Panc1 (cell line): ENCODE measurements around the gene CNDP1.

ENCODE experiments used
- CTCF ChIP-seq: fragments of 450-650 bp; IDR thresholded peaks from 2 replicates; pipeline ENCODE4 v1.5.1; 2017; ENCODE audit warnings: mild to moderate bottlenecking
- POLR2AphosphoS5 ChIP-seq: IDR thresholded peaks from 2 replicates; pipeline ENCODE4 v1.6.1; 2012; ENCODE audit warnings: mild to moderate bottlenecking, low read depth, low read length, moderate library complexity

DNA sequence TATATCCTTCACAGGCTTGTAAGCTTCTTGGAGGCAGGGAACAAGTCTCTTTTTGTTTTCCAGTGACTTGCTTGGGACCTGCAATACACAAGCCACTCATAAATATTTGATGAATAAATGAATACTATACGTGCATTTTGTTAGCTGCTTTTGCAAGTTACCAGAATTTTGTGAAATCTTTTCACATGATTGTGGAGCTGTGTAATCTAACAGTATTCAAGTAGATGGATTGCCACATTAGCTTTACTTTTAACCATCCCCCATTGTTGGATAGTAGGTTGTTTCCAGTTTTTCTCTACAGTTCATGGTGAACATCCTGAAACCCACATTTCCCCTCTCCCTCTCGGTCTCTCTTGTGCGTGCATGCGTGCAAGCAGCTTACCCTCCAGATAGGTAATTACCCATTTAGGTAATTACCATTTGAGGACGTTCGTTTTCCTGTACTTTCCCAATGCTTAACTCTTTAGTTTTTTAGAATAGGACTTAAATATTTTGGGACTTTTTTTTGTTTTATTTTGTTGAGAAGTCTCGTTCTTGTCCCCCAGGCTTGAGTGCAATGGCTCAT is 75.8 kb downstream of the CNDP1 start:
- TF ChIP-seq CTCF, result no peak
- TF ChIP-seq POLR2AphosphoS5, result no peak
